NB4 (cell line): ENCODE results near the gene NPFF.

ENCODE experiments used
- DNase-seq: peaks from one replicate; pipeline ENCODE4 v3.0.0; 2010; ENCODE audit warnings: low read depth
- H3K4me3 ChIP-seq: one replicate; pipeline ENCODE4 v1.5.1; 2011; ENCODE audit warnings: mild to moderate bottlenecking, low read depth, low read length, moderate library complexity
- MYC ChIP-seq: IDR thresholded peaks from 2 replicates; pipeline ENCODE4 v1.6.1; 2011; ENCODE audit warnings: low read depth, low read length
- POLR2A ChIP-seq: IDR thresholded peaks from 2 replicates; pipeline ENCODE4 v1.6.1; 2011; ENCODE audit warnings: mild to moderate bottlenecking; ENCODE audit not compliant: insufficient read length; ENCODE audit errors: extremely low read depth
- TF ChIP-seq, protein P1 (sequence below): IDR thresholded peaks from one replicate; pipeline ENCODE4 v1.5.1; 2012; ENCODE audit warnings: low read depth, low read length
- TF ChIP-seq, protein P2 (sequence below): IDR thresholded peaks from 2 replicates; pipeline ENCODE4 v1.6.1; 2011; ENCODE audit warnings: low read depth, low read length

NPFF gene

DNA sequence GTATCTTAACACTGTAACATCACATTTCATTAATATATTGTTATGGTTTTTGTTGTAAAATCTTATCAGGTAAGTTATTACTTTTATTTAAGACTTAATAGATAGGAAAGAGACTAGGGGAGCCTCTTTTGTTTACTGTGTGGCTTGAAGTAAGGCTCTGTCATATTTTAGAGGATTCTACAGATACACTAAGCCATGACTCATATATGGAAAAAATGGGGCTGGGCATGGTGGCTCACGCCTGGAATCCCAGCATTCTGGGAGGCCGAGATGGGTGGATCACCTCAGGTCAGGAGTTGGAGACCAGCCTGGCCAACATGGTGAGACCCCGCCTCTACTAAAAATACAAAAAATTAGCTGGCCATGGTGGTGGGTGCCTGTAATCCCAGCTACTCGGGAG is 23.6 kb upstream of the NPFF start:
- H3K4me3 ChIP-seq, result no peak overlapping the region
- no peak for TF ChIP-seq MYC
- no peak for TF ChIP-seq POLR2A
- TF ChIP-seq, protein P1, sequence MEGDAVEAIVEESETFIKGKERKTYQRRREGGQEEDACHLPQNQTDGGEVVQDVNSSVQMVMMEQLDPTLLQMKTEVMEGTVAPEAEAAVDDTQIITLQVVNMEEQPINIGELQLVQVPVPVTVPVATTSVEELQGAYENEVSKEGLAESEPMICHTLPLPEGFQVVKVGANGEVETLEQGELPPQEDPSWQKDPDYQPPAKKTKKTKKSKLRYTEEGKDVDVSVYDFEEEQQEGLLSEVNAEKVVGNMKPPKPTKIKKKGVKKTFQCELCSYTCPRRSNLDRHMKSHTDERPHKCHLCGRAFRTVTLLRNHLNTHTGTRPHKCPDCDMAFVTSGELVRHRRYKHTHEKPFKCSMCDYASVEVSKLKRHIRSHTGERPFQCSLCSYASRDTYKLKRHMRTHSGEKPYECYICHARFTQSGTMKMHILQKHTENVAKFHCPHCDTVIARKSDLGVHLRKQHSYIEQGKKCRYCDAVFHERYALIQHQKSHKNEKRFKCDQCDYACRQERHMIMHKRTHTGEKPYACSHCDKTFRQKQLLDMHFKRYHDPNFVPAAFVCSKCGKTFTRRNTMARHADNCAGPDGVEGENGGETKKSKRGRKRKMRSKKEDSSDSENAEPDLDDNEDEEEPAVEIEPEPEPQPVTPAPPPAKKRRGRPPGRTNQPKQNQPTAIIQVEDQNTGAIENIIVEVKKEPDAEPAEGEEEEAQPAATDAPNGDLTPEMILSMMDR, result no peak
- no peak for DNase-seq

DNA sequence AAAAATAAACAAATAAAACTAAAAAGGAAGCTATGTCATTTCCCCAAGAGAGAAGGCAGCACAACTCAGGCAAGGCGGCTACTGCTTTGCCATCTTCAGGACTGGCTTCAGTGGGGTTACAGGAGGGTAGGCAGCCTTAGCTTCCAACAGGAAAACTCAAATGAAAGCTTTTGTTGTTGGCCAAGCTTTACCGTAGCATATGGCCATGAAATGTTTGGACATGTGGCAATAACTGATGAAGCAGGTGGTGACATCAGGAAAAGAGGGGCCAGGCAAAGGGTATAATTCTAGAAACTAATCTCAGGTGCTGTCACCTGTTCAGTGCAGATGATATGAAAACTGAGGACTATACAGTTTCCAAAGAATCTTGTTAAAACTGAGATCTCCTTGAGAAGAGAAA is 22.8 kb upstream of the NPFF start:
- H3K4me3 ChIP-seq, result no peak overlapping the region
- DNase-seq, result no peak
- TF ChIP-seq MYC (no peak), POLR2A (no peak)
- TF ChIP-seq, protein P2, sequence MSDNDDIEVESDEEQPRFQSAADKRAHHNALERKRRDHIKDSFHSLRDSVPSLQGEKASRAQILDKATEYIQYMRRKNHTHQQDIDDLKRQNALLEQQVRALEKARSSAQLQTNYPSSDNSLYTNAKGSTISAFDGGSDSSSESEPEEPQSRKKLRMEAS, result no peak
- TF ChIP-seq, protein P1, result no peak

DNA sequence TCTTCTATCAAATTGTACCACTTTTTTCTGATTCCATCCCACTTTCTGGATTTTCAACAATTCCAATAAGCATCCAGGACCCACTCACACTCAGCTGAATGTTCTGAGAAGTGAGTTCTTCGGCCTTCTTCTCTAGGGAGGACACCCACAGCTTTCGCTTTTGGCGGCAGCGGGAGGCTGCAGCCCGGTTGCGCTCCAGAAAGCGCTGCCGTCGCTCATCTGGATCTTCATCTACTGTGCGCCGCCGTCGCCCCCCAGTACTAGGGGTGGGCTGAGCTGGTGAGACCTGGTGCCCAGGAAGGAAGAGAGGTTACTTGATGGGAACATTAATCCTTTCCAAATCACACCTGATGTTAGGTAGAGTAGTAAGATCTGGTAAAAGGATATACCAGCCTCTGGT is 17.2 kb upstream of the NPFF start:
- TF ChIP-seq, protein P2, result no peak
- TF ChIP-seq MYC, result no peak
- no peak for TF ChIP-seq POLR2A
- TF ChIP-seq, protein P1, result no peak
- DNase-seq, result no peak
- H3K4me3 ChIP-seq, result no peak overlapping the region

DNA sequence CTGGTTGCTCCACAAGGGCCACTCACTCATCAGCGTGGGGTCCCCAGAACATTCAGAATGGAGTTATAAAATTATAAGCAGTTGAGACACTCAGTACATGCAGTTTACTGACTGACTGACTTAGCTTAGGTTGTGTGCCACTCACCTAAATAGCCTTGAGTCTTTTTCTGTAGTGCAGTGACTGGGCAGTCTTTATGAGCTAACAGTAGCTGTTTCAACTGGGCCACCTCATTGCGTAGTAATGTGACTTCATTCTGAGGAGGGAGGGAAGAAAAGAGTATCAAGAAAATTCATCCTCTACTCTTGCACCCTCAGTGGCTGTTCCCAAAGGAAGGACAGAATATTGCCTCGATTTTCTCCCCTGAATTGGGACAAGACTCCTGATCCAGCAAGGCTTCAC is 15.8 kb upstream of the NPFF start:
- TF ChIP-seq MYC (no peak), POLR2A (no peak)
- TF ChIP-seq, protein P1, result no peak
- TF ChIP-seq, protein P2, result no peak
- no peak for DNase-seq
- no peak overlapping the region for H3K4me3 ChIP-seq

DNA sequence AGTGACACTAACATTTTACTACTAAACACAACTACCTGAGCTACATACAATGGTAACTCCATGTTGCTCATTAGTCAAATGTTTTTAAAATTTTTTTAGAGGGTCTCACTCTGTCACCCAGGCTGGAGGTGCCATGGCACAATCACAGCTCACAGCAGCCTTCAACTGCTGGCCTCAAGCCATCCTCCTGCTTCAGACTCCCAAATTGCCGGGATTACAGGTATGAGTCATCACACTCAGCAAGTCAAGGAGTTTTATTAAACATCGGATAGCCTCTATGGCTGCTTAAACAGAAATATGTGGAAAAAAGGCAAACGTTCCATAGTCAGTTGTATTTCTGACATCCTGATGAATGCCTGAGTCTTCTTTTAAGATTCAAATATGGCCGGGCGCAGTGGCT is 11.1 kb upstream of the NPFF start:
- DNase-seq, result no peak
- TF ChIP-seq POLR2A (no peak), MYC (no peak)
- TF ChIP-seq, protein P2, result no peak
- TF ChIP-seq, protein P1, result no peak
- H3K4me3 ChIP-seq, result no peak overlapping the region
